ENCODE data around the gene ZFYVE21.

ZFYVE21 gene

GRCh38 chr14:103758059-103758776, 42.6 kb downstream of the ZFYVE21 start:
- Histone ChIP-seq H2AFZ (ENCODE audit: insufficient read depth, low read length, poor library complexity) (no peak overlapping the region), H4K12ac (ENCODE audit: low read depth, low read length) (no peak overlapping the region), H3K4me1 (ENCODE audit: control insufficient read depth in 1 of 2, insufficient read depth in 2 of 2, low read length in 2 of 2) (no peaks in the 10 kb centered on the region), H2AK5ac (ENCODE audit: low read length) (no peak overlapping the region), H3K4me3 (ENCODE audit: low read depth, low read length) (no peak overlapping the region), H2BK120ac (ENCODE audit: insufficient read depth, low read length, poor library complexity) (no peak overlapping the region), H3K18ac (ENCODE audit: low read length) (no peak overlapping the region), H3K9ac (ENCODE audit: low read length) (no peak overlapping the region), H3K27ac (ENCODE audit: low read depth, low read length) (no peak overlapping the region), H3K79me1 (ENCODE audit: low read length) (no peaks in the 10 kb centered on the region), H3K79me2 (ENCODE audit: control insufficient read depth, insufficient read depth, low read length, poor library complexity) (no peaks in the 10 kb centered on the region), H3K36me3 (ENCODE audit: control insufficient read depth in 1 of 2, insufficient read depth in 2 of 2, low read length in 2 of 2) (no peaks in the 10 kb centered on the region), H3K23ac (ENCODE audit: low read length) (no peak overlapping the region), H3K4ac (ENCODE audit: low read depth, low read length) (no peak overlapping the region), H4K91ac (ENCODE audit: low read depth, low read length) (no peak overlapping the region), H2BK12ac (ENCODE audit: low read length) (no peak overlapping the region), H3K27me3 (ENCODE audit: insufficient read depth, low read length) (no peaks in the 10 kb centered on the region), H3K9me3 (ENCODE audit: insufficient read depth, low read depth, low read length) (peaks cover 2% of the 10 kb centered on the region), H4K8ac (ENCODE audit: low read depth, low read length) (no peak overlapping the region), H2BK5ac (ENCODE audit: low read depth, low read length, poor library complexity) (no peak overlapping the region), H3K14ac (ENCODE audit: low read length) (no peak overlapping the region), H3K4me2 (ENCODE audit: low read length) (no peak overlapping the region)
- WGBS (ENCODE audit: extremely low coverage, insufficient coverage, insufficient read length), result no CpG with 5 or more reads among the region's 8 CpGs
- no peak for DNase-seq

- no peak overlapping the region for H3K4me2 ChIP-seq (ENCODE audit: low read length)
- no peak overlapping the region for H3K27ac ChIP-seq (ENCODE audit: low read depth, low read length)
- H4K8ac ChIP-seq (ENCODE audit: low read depth, low read length), result no peak overlapping the region
- no peak overlapping the region for H2BK12ac ChIP-seq (ENCODE audit: low read length)
- H3K4ac ChIP-seq (ENCODE audit: low read depth, low read length), result no peak overlapping the region
- no peak overlapping the region for H4K91ac ChIP-seq (ENCODE audit: low read depth, low read length)
- H3K4me1 ChIP-seq (ENCODE audit: control insufficient read depth in 1 of 2, insufficient read depth in 2 of 2, low read length in 2 of 2), result no peaks in the 10 kb centered on the region
- no peak overlapping the region for H3K4me3 ChIP-seq (ENCODE audit: low read depth, low read length)
- H3K18ac ChIP-seq (ENCODE audit: low read length), result no peak overlapping the region
- no peak overlapping the region for H3K14ac ChIP-seq (ENCODE audit: low read length)
- H3K23ac ChIP-seq (ENCODE audit: low read length), result no peak overlapping the region
- H3K9me3 ChIP-seq (ENCODE audit: insufficient read depth, low read depth, low read length), result peaks cover 2% of the 10 kb centered on the region
- H2BK5ac ChIP-seq (ENCODE audit: low read depth, low read length, poor library complexity), result no peak overlapping the region
- no peak overlapping the region for H2AFZ ChIP-seq (ENCODE audit: insufficient read depth, low read length, poor library complexity)
- no CpG with 5 or more reads among the region's 1 CpG for WGBS (ENCODE audit: extremely low coverage, insufficient coverage, insufficient read length)
- no peak for DNase-seq
- no peak overlapping the region for H4K12ac ChIP-seq (ENCODE audit: low read depth, low read length)
- H3K27me3 ChIP-seq (ENCODE audit: insufficient read depth, low read length), result no peaks in the 10 kb centered on the region
- H2AK5ac ChIP-seq (ENCODE audit: low read length), result no peak overlapping the region
- no peak overlapping the region for H3K9ac ChIP-seq (ENCODE audit: low read length)
- no peaks in the 10 kb centered on the region for H3K36me3 ChIP-seq (ENCODE audit: control insufficient read depth in 1 of 2, insufficient read depth in 2 of 2, low read length in 2 of 2)
- no peak overlapping the region for H2BK120ac ChIP-seq (ENCODE audit: insufficient read depth, low read length, poor library complexity)
- H3K79me2 ChIP-seq (ENCODE audit: control insufficient read depth, insufficient read depth, low read length, poor library complexity), result no peaks in the 10 kb centered on the region
- H3K79me1 ChIP-seq (ENCODE audit: low read length), result no peaks in the 10 kb centered on the region
Measured at GRCh38 chr14:103762036-103762435, 46.4 kb downstream of the ZFYVE21 start.

- Histone ChIP-seq H4K12ac (ENCODE audit: low read depth, low read length) (no peak overlapping the region), H3K23ac (ENCODE audit: low read length) (no peak overlapping the region), H2BK120ac (ENCODE audit: insufficient read depth, low read length, poor library complexity) (no peak overlapping the region), H3K4me1 (ENCODE audit: control insufficient read depth in 1 of 2, insufficient read depth in 2 of 2, low read length in 2 of 2) (no peaks in the 10 kb centered on the region), H4K91ac (ENCODE audit: low read depth, low read length) (no peak overlapping the region), H2AK5ac (ENCODE audit: low read length) (no peak overlapping the region), H3K14ac (ENCODE audit: low read length) (no peak overlapping the region), H3K36me3 (ENCODE audit: control insufficient read depth in 1 of 2, insufficient read depth in 2 of 2, low read length in 2 of 2) (no peaks in the 10 kb centered on the region), H3K79me2 (ENCODE audit: control insufficient read depth, insufficient read depth, low read length, poor library complexity) (no peaks in the 10 kb centered on the region), H2BK12ac (ENCODE audit: low read length) (no peak overlapping the region), H3K27ac (ENCODE audit: low read depth, low read length) (no peak overlapping the region), H4K8ac (ENCODE audit: low read depth, low read length) (no peak overlapping the region), H2AFZ (ENCODE audit: insufficient read depth, low read length, poor library complexity) (no peak overlapping the region), H3K4ac (ENCODE audit: low read depth, low read length) (no peak overlapping the region), H3K9ac (ENCODE audit: low read length) (no peak overlapping the region), H3K18ac (ENCODE audit: low read length) (no peak overlapping the region), H2BK5ac (ENCODE audit: low read depth, low read length, poor library complexity) (no peak overlapping the region), H3K27me3 (ENCODE audit: insufficient read depth, low read length) (no peaks in the 10 kb centered on the region), H3K9me3 (ENCODE audit: insufficient read depth, low read depth, low read length) (peaks cover 2% of the 10 kb centered on the region), H3K4me3 (ENCODE audit: low read depth, low read length) (no peak overlapping the region), H3K79me1 (ENCODE audit: low read length) (no peaks in the 10 kb centered on the region), H3K4me2 (ENCODE audit: low read length) (no peak overlapping the region)
- no peak for DNase-seq
- no CpG with 5 or more reads among the region's 13 CpGs for WGBS (ENCODE audit: extremely low coverage, insufficient coverage, insufficient read length)
Measured at GRCh38 chr14:103762541-103762940, 46.9 kb downstream of the ZFYVE21 start.

GRCh38 chr14:103763730-103764488, 48.3 kb downstream of the ZFYVE21 start:
- no peak overlapping the region for H3K27ac ChIP-seq (ENCODE audit: low read depth, low read length)
- no peak overlapping the region for H3K4me2 ChIP-seq (ENCODE audit: low read length)
- H2BK5ac ChIP-seq (ENCODE audit: low read depth, low read length, poor library complexity), result no peak overlapping the region
- no peak overlapping the region for H2BK12ac ChIP-seq (ENCODE audit: low read length)
- no peak overlapping the region for H2AFZ ChIP-seq (ENCODE audit: insufficient read depth, low read length, poor library complexity)
- no peaks in the 10 kb centered on the region for H3K27me3 ChIP-seq (ENCODE audit: insufficient read depth, low read length)
- no peak overlapping the region for H3K18ac ChIP-seq (ENCODE audit: low read length)
- no peak overlapping the region for H2BK120ac ChIP-seq (ENCODE audit: insufficient read depth, low read length, poor library complexity)
- H3K9ac ChIP-seq (ENCODE audit: low read length), result no peak overlapping the region
- no peak for DNase-seq
- H4K8ac ChIP-seq (ENCODE audit: low read depth, low read length), result no peak overlapping the region
- no peaks in the 10 kb centered on the region for H3K4me1 ChIP-seq (ENCODE audit: control insufficient read depth in 1 of 2, insufficient read depth in 2 of 2, low read length in 2 of 2)
- no peak overlapping the region for H3K4me3 ChIP-seq (ENCODE audit: low read depth, low read length)
- no peak overlapping the region for H3K4ac ChIP-seq (ENCODE audit: low read depth, low read length)
- no peak overlapping the region for H3K14ac ChIP-seq (ENCODE audit: low read length)
- H3K79me1 ChIP-seq (ENCODE audit: low read length), result no peaks in the 10 kb centered on the region
- H2AK5ac ChIP-seq (ENCODE audit: low read length), result no peak overlapping the region
- peaks cover 2% of the 10 kb centered on the region for H3K9me3 ChIP-seq (ENCODE audit: insufficient read depth, low read depth, low read length)
- no peaks in the 10 kb centered on the region for H3K79me2 ChIP-seq (ENCODE audit: control insufficient read depth, insufficient read depth, low read length, poor library complexity)
- H3K36me3 ChIP-seq (ENCODE audit: control insufficient read depth in 1 of 2, insufficient read depth in 2 of 2, low read length in 2 of 2), result no peaks in the 10 kb centered on the region
- H4K91ac ChIP-seq (ENCODE audit: low read depth, low read length), result no peak overlapping the region
- WGBS (ENCODE audit: extremely low coverage, insufficient coverage, insufficient read length), result no CpG with 5 or more reads among the region's 5 CpGs
- H3K23ac ChIP-seq (ENCODE audit: low read length), result no peak overlapping the region
- no peak overlapping the region for H4K12ac ChIP-seq (ENCODE audit: low read depth, low read length)
